Small intestine (tissue), 7 donors: ENCODE measurements around the gene MPIG6B. TPM values are rescaled to one million over a fixed set of nuclear protein-coding genes. Genes with fewer than 3 reads are reported as not detected.

Experiments used
- DNase-seq, 2 donors: peaks; one replicate each; pipeline versions ENCODE4 v3.0.0 to v3.0.0-alpha.2; 2013
- FAIRE-seq: peaks from 2 replicates; lab custom pipeline; 2012; peaks lifted over from hg19 to GRCh38; lab: Jason Lieb, UNC
- H3K27ac ChIP-seq, 3 donors: one replicate each; pipeline ENCODE4 v1.5.1; 2013; ENCODE audit warnings: low read length in 2 of 3, mild to moderate bottlenecking in 2 of 3, control low read depth in 1 of 3, inconsistent platforms in 1 of 3, low read depth in 1 of 3, moderate library complexity in 1 of 3
- H3K27me3 ChIP-seq, 3 donors: one replicate each; pipeline ENCODE4 v1.6.1; 2013; ENCODE audit warnings: low read length in 3 of 3, inconsistent platforms in 1 of 3; ENCODE audit not compliant: control insufficient read depth in 3 of 3, insufficient read depth in 3 of 3
- H3K36me3 ChIP-seq, 3 donors: one replicate each; pipeline ENCODE4 v1.6.1; 2013; ENCODE audit warnings: low read length in 3 of 3, inconsistent platforms in 1 of 3, low read depth in 1 of 3, mild to moderate bottlenecking in 1 of 3, moderate library complexity in 1 of 3; ENCODE audit not compliant: control insufficient read depth in 3 of 3, insufficient read depth in 2 of 3
- H3K4me1 ChIP-seq, 3 donors: one replicate each; pipeline ENCODE4 v1.6.1; 2013; ENCODE audit warnings: low read length in 2 of 3, inconsistent platforms in 1 of 3, low read depth in 1 of 3, mild to moderate bottlenecking in 1 of 3, moderate library complexity in 1 of 3; ENCODE audit not compliant: control insufficient read depth in 3 of 3, insufficient read depth in 2 of 3
- H3K4me3 ChIP-seq, 3 donors: one replicate each; pipeline ENCODE4 v1.5.1; 2013; ENCODE audit warnings: low read length in 3 of 3, control low read depth in 1 of 3, inconsistent platforms in 1 of 3, low read depth in 1 of 3, mild to moderate bottlenecking in 1 of 3, moderate library complexity in 1 of 3
- H3K9me3 ChIP-seq, 2 donors: one replicate each; pipeline ENCODE4 v1.6.1; 2013; ENCODE audit warnings: low read depth in 1 of 2, low read length in 1 of 2; ENCODE audit not compliant: control insufficient read depth in 2 of 2, insufficient read depth in 1 of 2
- WGBS, 3 donors: extraction: QIAGEN DNeasy Blood & Tissue Kit; methylation state at CpG; one replicate each; pipeline ENCODE4 v1.1.7; 2013; 5-methylcytosine and 5-hydroxymethylcytosine counted together
- polyA plus RNA-seq, 4 donors: library from polyadenylated mRNA; stranded (reverse) in 3 of 4; unstranded in 1 of 4; fragments of 200-250 nt in 3 of 4; fragments of 120-200 nt in 1 of 4; gene quantifications; one replicate each; pipeline versions ENCODE4 v1.2.1 to v1.2.3, GENCODE V29; 2013
- donor health status: healthy with polysubstance abuse.
- donor health status: control.
- donor health status: control.
- donor health status: Bipolar disorder and iron deficiency.
- donor health status: healthy.

The MPIG6B gene
- polyA plus RNA-seq, 4 donors, result 0.13 to 0.59 TPM; not detected in 2

DNA sequence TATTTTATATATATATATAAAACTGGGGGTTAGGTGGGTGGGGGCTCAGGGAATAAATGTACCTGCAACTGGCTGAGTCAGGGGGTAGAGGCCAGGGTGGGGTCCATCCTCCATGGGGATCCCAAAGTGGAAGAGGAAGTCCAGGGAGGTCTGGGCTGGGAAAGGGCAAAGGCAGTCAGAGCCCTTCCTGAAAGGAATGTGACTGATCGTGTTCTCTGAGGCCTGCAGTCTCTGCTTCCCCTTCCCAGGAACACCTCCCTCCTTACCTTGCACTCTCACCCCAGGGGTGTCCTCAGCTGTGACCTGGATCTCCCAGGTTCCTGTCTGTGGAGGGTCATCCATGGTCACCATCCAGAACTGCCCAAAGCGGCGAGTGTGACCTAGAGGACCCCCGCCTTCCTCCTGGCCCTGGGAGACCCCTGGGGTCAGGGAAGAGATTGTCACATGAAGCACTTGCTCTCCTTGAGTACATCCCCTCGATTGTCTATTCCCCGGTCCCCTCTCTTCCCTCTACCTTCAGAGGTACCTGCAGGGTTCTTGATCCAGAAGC lies 44.0 kb downstream of the MPIG6B start:
- WGBS, 3 donors, result 78 to 84% (median 79%) methylated on average over 6 of the region's 6 CpGs
- no peaks in the 10 kb centered on the region for H3K9me3 ChIP-seq
- H3K36me3 ChIP-seq, result peaks cover 0 to 22% (median 0%) of the 10 kb centered on the region in 3 donors
- FAIRE-seq, result no peak
- H3K4me3 ChIP-seq, result no peak overlapping the region
- H3K4me1 ChIP-seq, result peaks cover 0 to 35% (median 0%) of the 10 kb centered on the region in 3 donors
- no peaks in the 10 kb centered on the region for H3K27me3 ChIP-seq
- H3K27ac ChIP-seq, result no peak overlapping the region
- DNase-seq, result peak; percentile 30 to 46

DNA sequence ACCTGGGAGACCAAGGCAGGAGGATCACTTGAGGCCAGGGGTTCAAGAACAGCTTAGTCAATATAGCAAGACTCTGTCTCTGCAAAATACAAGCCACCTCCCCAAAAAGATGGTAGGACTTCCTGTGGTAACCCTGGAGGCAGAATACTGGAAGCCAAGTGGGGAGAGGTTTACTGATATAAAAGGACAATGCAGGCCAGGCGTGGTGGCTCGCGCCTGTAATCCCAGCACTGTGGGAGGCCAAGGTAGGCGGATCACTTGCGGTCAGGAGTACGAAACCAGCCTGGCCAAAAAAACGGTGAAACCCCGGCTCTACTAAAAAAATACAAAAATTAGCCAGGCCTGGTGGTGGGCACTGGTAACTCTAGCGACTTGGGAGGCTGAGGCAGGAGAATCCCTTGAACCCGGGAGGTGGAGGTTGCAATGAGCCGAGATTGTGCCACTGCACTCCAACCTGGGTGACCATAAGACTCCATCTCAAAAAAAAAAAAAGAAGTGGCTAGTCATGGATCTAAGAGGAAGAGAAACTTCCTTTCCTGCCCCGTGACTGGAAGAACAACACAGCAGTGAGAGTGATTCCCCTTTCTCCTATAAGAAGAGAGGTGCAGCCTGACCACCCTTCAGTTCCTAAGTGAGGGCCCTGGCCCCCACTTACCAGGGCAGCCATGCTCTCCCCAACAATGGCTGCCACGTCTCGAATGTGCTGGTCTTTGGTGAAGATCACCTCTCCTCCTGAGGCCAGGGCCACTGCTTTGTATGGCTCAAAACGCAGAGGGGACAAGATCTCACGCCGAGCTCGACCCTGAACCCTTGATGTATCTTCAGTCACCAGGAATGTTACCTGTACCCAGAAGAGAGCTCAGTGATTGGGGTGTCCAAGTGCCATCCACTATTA lies 45.4 kb downstream of the MPIG6B start:
- H3K4me1 ChIP-seq, result peaks cover 0 to 27% (median 0%) of the 10 kb centered on the region in 3 donors
- H3K9me3 ChIP-seq, result no peaks in the 10 kb centered on the region
- no peak for FAIRE-seq
- H3K36me3 ChIP-seq, result peaks cover 0 to 12% (median 0%) of the 10 kb centered on the region in 3 donors
- no peak for DNase-seq
- no peaks in the 10 kb centered on the region for H3K27me3 ChIP-seq
- no peak overlapping the region for H3K4me3 ChIP-seq
- no peak overlapping the region for H3K27ac ChIP-seq
- WGBS, 3 donors, result 92 to 93% (median 92%) methylated on average over 18 of the region's 18 CpGs

DNA sequence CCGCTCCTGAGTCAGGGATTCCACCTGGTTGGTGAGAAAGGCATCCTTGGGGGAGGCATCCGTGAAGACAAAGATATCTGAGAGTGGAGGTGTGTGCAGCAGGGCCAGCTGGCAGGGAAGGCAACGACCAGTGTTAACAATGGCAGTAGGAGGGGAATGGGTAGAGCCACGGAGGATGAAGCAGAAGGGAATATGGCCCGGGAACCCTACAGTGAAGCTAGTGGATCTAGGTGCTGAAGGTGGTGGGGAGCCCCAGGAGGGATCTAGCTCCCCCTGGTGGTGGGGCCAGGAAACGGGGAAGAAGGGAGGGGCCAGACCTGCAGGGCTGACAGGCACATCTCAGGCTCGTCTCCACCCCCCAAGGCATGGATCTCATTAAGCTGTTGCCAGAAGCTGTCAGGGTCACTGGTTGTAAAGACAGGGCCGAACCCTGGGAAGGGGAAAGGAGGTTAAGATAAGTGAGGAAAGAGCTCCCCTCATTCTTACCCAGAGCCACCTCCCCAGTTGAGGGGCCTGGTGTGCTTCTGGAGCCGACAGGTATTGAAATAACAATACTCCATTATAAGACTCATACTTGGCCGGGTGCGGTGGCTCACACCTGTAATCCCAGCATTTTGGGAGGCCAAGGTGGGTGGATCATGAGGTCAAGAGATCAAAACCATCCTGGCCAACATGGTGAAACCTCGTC lies 46.7 kb downstream of the MPIG6B start:
- peak; percentile 88 to 91 for DNase-seq
- FAIRE-seq, result no peak
- Histone ChIP-seq H3K27me3 (no peaks in the 10 kb centered on the region), H3K9me3 (no peaks in the 10 kb centered on the region), H3K4me1 (peaks cover 0 to 19% (median 0%) of the 10 kb centered on the region in 3 donors), H3K36me3 (peaks cover 0 to 9% (median 0%) of the 10 kb centered on the region in 3 donors), H3K4me3 (no peak overlapping the region), H3K27ac (no peak overlapping the region)
- WGBS, 3 donors, result 36 to 57% (median 46%) methylated on average over 12 of the region's 12 CpGs

DNA sequence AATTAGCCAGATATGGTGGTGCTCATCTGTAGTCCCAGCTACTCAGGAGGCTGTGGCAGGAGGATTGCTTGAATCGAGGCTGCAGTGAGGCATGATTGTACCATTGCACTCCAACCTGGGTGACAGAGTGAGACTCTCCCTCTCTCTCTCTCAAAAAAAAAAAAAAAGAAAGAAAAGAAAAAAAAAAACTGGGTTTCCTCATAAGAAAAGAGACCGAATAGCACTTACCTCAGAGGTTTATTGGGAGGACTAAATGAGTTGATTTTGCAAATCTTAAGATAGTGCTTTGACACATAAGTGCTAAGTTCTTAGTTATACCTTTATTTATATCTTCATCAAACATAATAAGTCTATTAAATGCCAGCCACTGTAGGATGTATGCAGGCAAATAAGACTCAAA lies 47.7 kb downstream of the MPIG6B start:
- WGBS, 3 donors, result 77 to 85% (median 85%) methylated on average over 2 of the region's 2 CpGs
- Histone ChIP-seq H3K4me1 (peaks cover 0 to 23% (median 0%) of the 10 kb centered on the region in 3 donors), H3K9me3 (no peaks in the 10 kb centered on the region), H3K27ac (no peak overlapping the region), H3K36me3 (peaks cover 0 to 6% (median 0%) of the 10 kb centered on the region in 3 donors), H3K27me3 (no peaks in the 10 kb centered on the region), H3K4me3 (no peak overlapping the region)
- no peak for FAIRE-seq
- no peak for DNase-seq

DNA sequence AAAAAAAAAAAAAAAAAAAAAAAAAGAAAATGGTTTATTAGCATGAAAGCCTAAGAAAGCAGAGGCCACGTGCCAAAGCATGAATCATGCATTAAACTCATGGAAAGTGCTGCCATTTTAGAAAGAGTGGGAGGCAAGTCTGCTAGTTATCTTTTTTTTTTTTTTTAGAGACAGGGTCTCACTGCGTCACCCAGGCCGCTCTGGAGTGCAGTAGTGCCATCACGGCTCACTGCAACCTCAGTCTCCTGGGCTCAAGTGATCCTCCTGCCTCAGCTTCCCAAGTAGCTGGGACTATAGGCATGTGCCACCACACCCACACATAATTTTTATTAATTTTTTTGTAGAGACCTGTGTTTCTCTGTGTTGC lies 48.8 kb downstream of the MPIG6B start:
- FAIRE-seq (no peak), DNase-seq (no peak)
- peaks cover 0 to 28% (median 4%) of the 10 kb centered on the region in 3 donors for H3K4me1 ChIP-seq
- no peaks in the 10 kb centered on the region for H3K27me3 ChIP-seq
- H3K27ac ChIP-seq, result no peak overlapping the region
- H3K36me3 ChIP-seq, result peaks cover 0 to 6% (median 0%) of the 10 kb centered on the region in 3 donors
- H3K4me3 ChIP-seq, result no peak overlapping the region
- 69 to 75% (median 74%) methylated on average over 4 of the region's 4 CpGs for WGBS, 3 donors
- no peaks in the 10 kb centered on the region for H3K9me3 ChIP-seq

DNA sequence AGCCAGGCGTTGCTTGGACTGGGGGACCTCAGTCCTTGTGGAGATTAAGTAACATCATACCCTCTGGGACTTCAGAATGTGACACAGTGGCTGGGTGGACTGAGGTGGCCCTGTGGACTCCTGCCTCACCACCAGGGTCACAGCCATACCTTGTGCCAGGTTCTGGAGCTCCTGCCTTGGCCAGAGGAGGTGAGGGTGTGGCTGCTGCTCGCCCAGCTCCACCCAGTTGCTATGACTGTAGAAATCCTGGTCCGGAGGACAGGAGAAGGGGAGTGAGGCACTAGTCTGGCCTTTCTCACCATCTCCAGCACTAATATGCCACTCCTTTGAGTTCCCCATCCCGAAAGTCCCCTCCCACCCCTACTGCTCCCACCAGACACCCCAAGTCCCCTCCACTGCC lies 52.0 kb downstream of the MPIG6B start:
- FAIRE-seq (no peak), DNase-seq (peak; percentile 72 to 88)
- Histone ChIP-seq H3K27me3 (no peaks in the 10 kb centered on the region), H3K27ac (peak overlapping the region in 2 of 3 donors; percentile 25 to 50), H3K36me3 (peaks cover 0 to 29% (median 3%) of the 10 kb centered on the region in 3 donors), H3K4me3 (no peak overlapping the region), H3K9me3 (no peaks in the 10 kb centered on the region), H3K4me1 (peaks cover 0 to 38% (median 4%) of the 10 kb centered on the region in 3 donors)
- 36 to 70% (median 37%) methylated on average over 3 to 4 of the region's 4 CpGs for WGBS, 3 donors

DNA sequence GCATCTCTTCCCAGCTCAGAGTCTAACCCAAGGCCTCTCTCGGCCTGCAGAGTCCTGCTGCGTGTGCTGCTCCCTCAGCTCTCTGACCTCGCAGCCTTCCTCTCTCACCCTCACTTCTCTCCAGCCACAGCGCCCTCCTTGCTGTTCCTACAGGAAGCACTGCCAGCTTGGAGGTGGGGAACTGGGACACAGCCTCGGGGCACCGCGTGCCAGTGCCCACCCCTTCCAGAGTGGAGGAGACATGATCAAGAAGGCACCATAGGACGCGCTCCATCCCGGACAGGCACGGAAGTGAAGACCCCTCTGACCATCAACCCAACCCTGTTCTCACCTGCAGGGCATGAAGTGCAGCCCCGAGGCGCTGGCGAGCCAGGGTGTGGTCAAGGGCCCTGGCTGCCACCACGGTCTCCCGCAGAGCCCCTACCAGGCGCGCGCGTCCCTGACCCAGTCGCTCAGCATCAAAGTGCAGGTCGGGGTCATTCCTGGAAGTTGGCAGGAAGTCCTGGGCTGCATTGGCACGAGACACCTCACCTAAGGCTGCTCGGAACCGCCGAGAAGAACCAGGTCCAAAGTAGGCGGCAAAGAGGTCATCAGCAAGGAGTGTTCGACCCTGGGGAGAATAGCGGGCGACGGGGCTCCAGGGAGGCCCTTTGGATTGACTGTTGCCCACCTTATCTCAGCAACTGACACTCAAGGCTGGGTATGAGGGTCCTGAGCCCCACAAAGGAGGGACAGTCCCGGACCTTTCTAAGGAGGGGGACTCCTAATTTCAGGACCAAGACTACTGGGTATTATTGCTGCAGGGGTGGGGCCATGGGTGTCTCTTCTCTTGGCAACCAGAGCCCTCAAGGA lies 52.7 kb downstream of the MPIG6B start:
- FAIRE-seq, result no peak
- WGBS, 3 donors, result 69 to 87% (median 77%) methylated on average over 32 of the region's 32 CpGs

More for the DNA sequence above, 52.7 kb downstream of the MPIG6B start:
- peaks cover 0 to 37% (median 4%) of the 10 kb centered on the region in 3 donors for H3K4me1 ChIP-seq
- no peaks in the 10 kb centered on the region for H3K9me3 ChIP-seq
- H3K4me3 ChIP-seq, result peak overlapping the region in 1 of 3 donors; percentile 41
- H3K27me3 ChIP-seq, result no peaks in the 10 kb centered on the region
- peaks cover 0 to 36% (median 3%) of the 10 kb centered on the region in 3 donors for H3K36me3 ChIP-seq
- H3K27ac ChIP-seq, result peak overlapping the region in 1 of 3 donors; percentile 93
- DNase-seq, result no peak
